B cell (primary cell): ENCODE measurements around the gene C1QTNF6.

ENCODE experiments used
- EZH2 ChIP-seq: IDR thresholded peaks from 2 replicates; pipeline ENCODE4 v1.6.1; 2012; ENCODE audit warnings: borderline replicate concordance, low read depth, mild to moderate bottlenecking, moderate library complexity, low read length; ENCODE audit not compliant: insufficient read depth, poor library complexity, severe bottlenecking
- TF ChIP-seq, protein P1 (sequence below): fragments of 200-600 bp; IDR thresholded peaks from one replicate; pipeline ENCODE4 v1.8.0; 2022; ENCODE audit warnings: antibody characterized with exemption, mild to moderate bottlenecking

DNA sequence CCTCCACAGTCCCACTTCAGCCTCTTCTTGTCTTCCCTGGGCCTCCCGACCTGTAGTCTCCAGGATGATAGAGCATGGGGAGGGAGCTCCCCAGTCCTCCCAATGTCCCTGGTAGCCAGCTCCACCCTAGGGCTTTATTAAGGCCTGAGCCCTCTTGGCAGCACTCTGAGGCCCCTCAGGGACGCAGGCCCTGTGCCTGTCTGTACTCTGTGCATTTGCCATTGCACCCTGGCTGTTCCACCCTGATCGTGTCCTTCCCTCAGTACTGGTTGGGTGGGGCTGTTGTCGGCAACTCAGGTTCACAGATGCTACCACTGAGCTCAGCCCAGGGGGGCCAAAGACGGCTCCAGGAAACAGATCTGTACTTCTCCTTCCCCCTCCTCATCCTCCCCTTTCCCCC is 17.0 kb upstream of the C1QTNF6 start:
- TF ChIP-seq, protein P1, sequence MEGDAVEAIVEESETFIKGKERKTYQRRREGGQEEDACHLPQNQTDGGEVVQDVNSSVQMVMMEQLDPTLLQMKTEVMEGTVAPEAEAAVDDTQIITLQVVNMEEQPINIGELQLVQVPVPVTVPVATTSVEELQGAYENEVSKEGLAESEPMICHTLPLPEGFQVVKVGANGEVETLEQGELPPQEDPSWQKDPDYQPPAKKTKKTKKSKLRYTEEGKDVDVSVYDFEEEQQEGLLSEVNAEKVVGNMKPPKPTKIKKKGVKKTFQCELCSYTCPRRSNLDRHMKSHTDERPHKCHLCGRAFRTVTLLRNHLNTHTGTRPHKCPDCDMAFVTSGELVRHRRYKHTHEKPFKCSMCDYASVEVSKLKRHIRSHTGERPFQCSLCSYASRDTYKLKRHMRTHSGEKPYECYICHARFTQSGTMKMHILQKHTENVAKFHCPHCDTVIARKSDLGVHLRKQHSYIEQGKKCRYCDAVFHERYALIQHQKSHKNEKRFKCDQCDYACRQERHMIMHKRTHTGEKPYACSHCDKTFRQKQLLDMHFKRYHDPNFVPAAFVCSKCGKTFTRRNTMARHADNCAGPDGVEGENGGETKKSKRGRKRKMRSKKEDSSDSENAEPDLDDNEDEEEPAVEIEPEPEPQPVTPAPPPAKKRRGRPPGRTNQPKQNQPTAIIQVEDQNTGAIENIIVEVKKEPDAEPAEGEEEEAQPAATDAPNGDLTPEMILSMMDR, result no peak
- no peak for TF ChIP-seq EZH2
